Activated T-cell treated with anti-CD3 and anti-CD28 coated beads for 24 hours (primary cell): ENCODE results near the gene AGXT.
"Not testable (repeated sequence)": the region's sequence is repeated elsewhere in the genome, so short reads cannot be mapped to it uniquely, and the experiment has no call there.

ENCODE experiments used
- DNase-seq: peaks from one replicate; pipeline ENCODE4 v3.0.0-alpha.2; 2020; ENCODE audit warnings: low read depth

AGXT gene

DNA sequence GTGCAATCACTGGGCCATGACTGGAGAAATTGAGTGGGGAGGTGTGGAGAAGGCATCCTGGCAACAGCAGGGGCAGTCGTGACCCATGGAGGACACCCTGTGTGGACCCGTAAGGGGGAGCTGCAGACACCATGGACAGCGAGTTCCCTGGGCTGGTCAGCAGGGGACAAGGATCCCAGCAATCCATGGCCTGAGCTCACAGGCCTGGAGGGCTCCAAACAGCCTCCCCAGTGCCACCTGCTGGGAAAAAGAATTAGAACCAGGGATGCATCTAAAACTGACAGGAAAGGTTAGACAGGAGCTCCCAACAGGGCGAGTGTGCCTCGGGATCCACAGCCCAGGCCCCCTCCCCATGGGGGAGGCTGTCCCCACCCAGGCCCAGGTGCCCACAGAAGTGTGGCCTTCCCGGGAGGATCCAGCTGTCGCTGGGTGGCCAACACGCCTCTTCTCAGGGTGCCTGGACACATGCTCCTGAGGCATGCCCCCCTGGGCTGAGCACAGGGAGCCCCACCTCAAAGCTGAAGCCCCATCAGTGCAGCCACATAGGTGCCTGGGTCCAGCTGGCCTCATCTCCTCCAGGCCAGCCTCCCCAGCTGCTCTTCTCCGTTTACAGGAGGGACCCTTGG is 28.1 kb upstream of the AGXT start:
- no peak for DNase-seq

DNA sequence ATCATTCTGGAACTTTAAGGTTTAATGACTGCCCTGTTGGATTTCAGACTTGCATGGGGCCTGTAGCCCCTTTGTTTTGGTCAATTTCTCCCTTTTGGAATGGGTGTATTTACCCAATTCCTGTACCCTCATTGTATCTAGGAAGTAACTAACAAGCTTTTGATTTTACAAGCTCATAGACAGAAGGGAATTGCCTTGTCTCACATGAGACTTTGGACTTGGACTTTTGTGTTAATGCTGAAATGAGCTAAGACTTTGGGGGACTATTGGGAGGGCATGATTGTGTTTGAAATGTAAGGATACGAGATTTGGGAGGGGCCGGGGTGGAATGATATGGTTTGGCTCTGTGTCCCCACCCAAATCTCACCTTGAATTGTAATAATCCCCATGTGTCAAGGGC is 22.3 kb upstream of the AGXT start:
- DNase-seq = not testable (repeated sequence)

DNA sequence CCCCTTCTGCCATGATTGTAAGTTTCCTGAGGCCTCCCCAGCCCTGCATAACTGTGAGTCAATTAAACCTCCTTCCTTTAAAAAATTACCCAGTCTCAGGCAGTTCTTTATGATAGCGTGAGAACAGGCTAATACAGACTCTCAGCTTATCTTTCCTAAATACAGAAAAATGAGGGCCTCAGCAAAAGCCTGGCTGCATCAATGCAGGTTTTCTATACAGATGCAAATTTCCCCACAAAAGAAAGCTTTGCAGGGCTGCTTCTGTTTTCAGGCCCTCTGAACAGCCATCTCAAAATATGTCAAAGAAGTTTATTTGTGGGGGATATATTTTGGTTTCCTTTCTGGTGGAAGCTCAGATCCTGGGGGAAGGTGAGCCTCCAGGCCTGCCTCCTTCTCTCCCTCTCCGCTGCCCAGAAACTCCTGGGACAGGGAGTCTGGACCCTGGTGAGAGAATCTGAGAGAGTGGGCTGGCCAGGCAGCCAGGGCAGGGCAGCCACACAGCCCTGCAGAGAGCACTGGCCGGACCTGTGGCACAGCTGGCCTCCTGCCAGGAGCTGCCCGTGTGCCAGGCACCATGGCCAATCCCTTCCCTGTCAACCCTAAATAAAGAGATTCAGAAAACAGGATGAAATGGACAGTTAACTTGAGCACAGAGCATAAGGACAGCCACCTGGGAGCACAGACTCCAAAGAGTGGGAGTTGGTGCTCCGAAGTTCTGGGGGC is 21.6 kb upstream of the AGXT start:
- no peak for DNase-seq

DNA sequence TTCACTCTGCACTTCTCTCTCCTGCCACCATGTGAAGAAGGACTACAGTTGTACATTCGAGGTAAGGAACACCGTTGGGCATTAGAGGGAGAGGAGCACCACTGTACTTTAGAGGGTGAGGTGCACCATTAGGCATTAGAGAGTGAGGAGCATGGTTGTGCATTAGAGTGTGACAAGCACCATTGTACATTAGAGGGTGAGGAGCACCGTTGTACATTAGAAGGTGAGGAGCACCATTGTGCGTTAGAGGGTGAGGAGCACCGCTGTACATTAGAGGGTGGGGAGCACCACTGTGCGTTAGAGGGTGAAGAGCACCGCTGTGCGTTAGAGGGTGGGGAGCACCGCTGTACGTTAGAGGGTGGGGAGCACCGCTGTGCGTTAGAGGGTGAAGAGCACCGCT is 20.8 kb upstream of the AGXT start:
- no peak for DNase-seq

DNA sequence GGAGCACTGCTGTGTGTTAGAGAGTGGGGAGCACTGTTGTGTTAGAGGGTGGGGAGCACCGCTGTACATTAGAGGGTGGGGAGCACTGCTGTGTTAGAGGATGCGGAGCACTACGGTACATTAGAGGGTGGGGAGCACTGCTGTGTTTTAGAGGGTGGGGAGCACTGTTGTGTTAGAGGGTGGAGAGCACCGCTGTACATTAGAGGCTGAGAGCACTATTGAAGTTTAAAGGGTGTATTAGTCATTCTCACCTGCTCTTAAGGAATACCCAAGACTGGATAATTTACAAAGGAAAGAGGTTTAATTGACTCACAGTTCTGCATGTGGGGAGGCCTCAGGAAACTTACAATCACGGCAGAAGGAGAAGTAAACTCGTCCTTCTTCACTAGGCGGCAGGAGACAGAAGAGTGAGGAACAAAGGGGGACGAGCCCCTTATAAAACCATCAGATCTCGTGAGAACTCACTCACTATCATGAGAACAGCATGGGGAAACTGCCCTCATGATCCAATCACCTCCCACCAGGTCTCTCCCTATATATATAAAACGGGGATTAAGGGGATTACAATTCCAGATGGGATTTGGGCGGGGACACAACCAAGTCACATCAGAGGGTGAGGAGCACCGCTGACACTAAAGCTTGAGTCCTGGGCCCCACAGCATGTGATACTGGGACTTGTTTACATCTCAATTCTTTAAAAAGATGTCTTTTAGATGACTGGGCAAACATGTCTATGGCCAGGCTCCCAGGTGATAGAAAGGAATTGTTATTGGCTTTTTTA is 19.5 kb upstream of the AGXT start:
- DNase-seq = no peak

DNA sequence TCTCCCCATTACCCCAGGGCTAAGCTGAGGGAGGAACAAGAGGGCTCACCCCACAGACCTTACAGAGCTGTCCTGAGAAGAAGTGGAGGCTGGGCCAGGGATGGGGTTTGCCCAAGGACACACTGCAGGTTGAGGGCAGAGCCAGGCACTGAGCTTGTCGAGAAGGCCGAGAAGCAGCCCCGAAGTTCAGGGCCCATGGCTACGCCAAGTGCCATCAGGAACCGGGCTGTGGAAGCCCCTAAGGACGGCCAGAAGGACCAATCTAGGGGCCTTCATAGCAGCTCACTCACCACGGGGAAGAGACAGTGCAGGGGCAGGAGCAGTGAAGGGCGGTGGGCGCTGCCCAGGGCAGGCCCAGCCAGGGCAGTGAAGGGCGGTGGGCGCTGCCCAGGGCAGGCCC is 18.6 kb upstream of the AGXT start:
- no peak for DNase-seq

DNA sequence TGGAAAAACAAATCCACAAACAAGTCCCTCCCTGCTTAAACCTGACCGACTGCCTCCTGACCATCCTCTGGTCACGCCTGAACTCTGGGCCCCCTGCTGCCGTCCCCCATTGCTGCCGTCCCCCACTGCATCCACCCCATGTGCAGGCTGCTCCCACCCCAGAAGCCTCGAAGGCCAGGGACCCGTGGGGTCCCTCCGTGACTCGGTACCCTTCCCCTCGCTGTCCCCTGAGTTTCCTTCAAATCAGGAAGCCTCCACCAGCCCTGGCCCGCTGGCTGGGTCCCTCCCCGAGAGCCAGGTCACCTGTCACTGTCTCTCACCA is 17.9 kb upstream of the AGXT start:
- no peak for DNase-seq

- DNase-seq = peak; percentile 73
These were observed 17.3 kb upstream of the AGXT start for GRCh38 chr2:240851078-240851991.

- no peak for DNase-seq
These were observed 15.8 kb upstream of the AGXT start for GRCh38 chr2:240852671-240853314.

DNA sequence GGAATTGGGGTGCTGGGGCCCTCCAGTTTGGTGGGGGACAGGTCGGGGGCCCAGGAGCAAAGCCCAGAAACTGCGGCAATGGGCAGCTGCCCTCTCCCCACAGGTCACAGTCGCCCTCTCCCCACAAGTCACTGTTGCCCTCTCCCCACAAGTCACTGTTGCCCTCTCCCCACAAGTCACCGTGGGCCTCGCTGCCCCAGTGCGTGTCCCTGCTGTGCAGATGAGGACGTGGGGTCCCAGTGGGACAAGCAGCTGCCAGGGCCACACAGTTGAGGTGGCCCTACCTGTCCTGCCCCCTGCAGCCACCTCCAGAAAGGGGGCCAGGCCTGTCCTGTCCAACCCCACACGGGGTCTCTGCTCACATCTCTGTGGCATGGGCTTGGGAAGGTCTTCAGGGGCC is 13.0 kb upstream of the AGXT start:
- no peak for DNase-seq

DNA sequence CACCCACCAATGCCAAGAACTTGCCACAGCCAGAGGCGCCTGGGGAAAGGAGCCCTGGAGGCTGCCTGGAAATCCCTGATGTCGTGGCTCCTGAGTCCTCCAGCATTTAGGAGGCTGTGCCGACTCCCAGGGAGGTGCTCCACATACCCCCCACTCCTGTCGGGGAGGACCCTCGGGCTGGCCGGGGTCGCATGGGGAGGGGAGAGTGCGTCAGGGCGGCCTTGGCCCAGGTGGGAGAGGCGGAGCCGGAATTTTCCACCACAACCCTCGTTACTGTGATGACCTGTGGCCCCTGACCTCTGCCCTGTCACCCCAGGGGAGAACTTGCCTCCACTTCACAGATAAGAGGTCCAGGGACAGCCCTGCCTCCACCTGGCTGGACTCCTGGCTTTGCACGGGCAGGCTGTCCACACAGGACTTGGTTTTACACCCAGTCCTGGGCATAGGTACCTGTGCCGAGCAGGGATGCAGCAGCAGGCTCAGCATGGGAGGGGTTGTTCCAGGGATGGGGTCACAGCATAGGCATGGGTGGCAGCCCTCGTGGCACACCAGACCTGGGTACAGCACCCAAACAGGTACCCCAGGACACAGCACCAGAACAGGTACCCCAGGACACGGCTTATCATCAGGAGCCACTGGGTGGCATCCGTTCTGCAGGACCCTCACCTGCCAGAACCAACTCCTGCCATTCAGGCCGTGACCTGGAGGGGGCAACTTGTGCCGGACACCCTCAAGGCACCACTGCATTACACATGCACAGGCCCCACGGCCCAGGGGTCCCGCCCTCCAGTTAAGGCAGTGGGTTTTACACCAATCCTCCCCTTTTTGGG is 12.3 kb upstream of the AGXT start:
- no peak for DNase-seq

DNA sequence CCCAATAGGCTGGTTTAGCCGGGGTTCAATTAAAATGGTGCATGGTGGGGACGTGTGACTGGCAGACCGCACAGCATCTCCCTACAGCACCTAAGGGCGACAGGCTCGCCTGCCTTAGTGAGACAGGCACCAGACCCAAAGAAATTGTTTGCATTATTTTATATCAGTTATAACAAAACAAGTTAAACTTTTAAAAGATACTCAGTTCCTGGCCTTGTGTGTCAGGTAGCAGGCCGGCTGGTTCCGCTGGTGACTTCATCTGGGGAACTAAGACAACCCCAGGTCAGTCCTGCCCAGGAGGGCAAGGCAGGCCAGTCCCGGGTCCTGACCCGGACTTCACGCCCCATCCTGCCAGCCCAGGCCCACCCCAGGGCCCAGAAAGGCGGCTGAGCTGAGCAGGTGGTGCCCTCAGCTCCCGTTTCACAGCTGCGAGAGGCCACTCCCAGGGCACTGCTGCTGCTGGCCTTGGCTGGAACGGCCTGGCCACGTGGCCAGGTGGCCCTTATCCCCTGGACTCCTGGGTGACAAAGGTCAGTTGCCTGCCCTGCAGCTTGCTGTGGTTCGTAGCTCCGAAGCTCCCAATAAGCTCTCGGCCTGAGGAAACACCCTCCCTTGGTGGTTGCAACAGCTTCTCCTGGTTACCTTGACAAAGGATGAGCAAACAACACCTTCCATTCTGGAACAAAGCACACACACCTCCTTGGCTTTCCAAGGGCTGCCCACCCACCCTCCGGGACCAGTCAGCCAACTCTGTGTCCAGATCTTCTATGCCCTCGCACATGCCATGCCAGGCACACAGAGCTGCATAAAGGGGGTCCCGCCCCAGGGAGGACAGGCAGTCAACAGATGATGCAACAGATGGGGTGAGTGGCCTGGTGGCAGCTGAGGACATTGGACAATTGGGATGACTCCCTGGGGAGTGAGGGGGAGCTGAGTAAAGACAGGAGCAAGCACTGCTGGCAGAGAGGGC is 11.3 kb upstream of the AGXT start:
- no peak for DNase-seq

- DNase-seq = no peak
These were observed 10.3 kb upstream of the AGXT start for GRCh38 chr2:240858321-240858720.

GRCh38 chr2:240858871-240859270 is 9.8 kb upstream of the AGXT start:
- DNase-seq = no peak

DNA sequence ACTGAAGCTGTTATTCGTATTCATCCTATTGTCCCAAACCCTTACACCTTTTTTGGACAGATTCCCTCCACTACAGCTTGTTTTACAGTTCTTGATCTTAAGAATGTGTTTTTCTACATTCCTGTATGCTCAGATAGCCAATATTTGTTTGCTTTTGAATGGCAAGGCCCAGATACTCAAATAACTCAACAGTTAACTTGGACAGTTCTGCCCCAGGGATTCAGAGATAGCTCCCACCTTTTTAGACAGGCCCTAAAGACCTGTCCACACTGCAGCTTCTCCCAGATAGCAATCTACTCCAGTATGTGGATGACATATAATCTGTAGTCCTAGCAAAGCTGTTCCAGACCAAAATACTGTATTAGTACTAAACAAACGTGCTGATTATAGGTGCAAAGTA is 7.1 kb upstream of the AGXT start:
- no peak for DNase-seq

DNA sequence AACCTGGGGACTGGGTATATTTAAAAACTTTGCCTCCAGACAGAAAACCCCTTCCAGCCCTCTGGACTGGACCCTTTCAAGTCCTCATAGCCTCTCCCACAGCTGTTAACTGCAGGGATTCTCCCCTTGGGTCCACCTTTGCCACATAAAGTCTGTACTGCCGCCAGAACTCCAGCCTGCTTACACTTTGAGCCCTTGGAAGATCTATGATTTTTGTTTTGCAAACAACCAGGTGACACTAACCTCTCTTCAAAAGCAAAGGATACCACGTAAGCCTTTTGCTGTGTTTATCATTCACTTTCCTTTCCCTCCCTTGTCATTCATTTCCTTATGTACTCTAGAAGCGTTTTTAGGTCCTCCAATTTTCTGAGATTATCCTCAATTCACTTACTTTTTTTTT is 4.1 kb upstream of the AGXT start:
- DNase-seq = no peak

DNA sequence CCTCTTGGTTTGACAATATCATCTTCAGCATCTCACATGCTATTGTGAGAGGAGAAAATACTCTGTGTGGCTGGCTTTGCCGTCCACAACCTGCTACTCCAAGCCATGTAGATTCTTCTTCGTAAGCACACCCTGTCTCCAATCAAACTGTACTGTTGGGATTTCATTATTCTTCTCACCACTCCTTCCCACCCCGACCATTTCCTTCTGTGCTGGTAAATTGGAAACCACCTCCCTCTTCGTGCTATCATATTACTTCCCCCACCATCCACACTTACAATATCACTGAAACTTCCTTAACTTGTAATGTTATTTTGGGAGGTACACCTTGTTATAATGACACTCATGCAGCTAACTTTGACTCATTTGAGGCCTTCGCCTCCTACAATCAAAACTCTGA is 3.2 kb upstream of the AGXT start:
- DNase-seq = no peak

DNA sequence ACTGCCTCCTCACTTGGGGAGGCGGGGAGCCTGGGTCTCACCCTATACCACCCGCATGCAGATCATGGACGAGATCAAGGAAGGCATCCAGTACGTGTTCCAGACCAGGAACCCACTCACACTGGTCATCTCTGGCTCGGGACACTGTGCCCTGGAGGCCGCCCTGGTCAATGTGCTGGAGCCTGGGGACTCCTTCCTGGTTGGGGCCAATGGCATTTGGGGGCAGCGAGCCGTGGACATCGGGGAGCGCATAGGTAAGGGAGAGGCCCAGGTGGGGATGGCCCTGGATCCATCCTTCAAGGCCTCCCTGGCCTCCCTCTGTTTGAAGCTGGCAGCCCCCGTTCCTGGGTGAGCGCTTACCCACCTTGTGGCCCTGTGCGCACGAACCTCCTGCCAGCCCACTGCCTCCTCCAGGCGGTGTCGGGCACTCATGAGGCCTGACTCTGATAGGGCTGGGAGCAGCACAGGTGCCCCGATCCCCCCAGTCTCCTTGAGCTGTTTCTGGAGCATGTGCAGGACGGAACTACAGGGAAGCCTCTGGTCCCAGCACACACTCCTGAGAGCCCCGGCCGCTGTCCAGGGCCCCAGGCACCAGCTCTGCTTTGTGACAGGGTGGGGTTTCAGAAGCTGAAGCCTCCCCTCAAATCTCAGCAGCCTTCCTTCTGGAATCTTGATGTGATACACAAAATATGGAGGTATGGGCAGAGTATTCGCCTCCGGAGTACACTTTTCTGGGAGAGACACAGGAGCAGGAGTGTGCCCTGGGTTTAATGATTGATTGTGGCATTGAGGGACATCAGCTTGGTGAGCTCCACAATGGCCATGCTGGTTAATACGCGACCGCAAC is 708 bp downstream of the AGXT start:
- no peak for DNase-seq
